ENCODE results near the gene DTNA. TPM values are rescaled to one million over a fixed set of nuclear protein-coding genes. Genes with fewer than 3 reads are reported as not detected.

DTNA gene
- total RNA-seq, 1 donor from 2014 or later = 21.0 TPM

- intact Hi-C loops (cut with DNase I) = no loop called here
- no peaks in the 10 kb centered on the region for H3K27me3 ChIP-seq (ENCODE audit: low read depth)
- no peak overlapping the region for H3K4me3 ChIP-seq
- peak in 1 of 2 donors; percentile 33 for ATAC-seq
- H3K27ac ChIP-seq = peak overlapping the region; percentile 58
- no peaks in the 10 kb centered on the region for H3K36me3 ChIP-seq
- no peak for TF ChIP-seq CTCF (IDR thresholded peaks at IDR 0.05)
- DNase-seq = no peak
- H3K4me1 ChIP-seq = no peaks in the 10 kb centered on the region
- no peaks in the 10 kb centered on the region for H3K9me3 ChIP-seq
These were observed 124.8 kb downstream of the DTNA start for GRCh38 chr18:34834897-34835296.

- ATAC-seq = no peak
- no peaks in the 10 kb centered on the region for H3K27me3 ChIP-seq (ENCODE audit: low read depth)
- no peak overlapping the region for H3K27ac ChIP-seq
- DNase-seq = no peak
- no peak for TF ChIP-seq CTCF (IDR thresholded peaks at IDR 0.05)
- H3K9me3 ChIP-seq = no peaks in the 10 kb centered on the region
- intact Hi-C loops (cut with DNase I) = no loop called here
- no peak overlapping the region for H3K4me3 ChIP-seq
- H3K36me3 ChIP-seq = no peaks in the 10 kb centered on the region
- H3K4me1 ChIP-seq = no peaks in the 10 kb centered on the region
These were observed 125.4 kb downstream of the DTNA start for GRCh38 chr18:34835466-34835865.

- no peaks in the 10 kb centered on the region for H3K36me3 ChIP-seq
- DNase-seq (no peak), ATAC-seq (peak; percentile 57 to 67)
- no peak overlapping the region for H3K4me3 ChIP-seq
- no peaks in the 10 kb centered on the region for H3K4me1 ChIP-seq
- TF ChIP-seq CTCF (IDR thresholded peaks at IDR 0.05) = no peak
- H3K9me3 ChIP-seq = no peaks in the 10 kb centered on the region
- intact Hi-C loops (cut with DNase I) = no loop called here
- peak overlapping the region; percentile 7 for H3K27ac ChIP-seq
- no peaks in the 10 kb centered on the region for H3K27me3 ChIP-seq (ENCODE audit: low read depth)
These were observed 127.7 kb downstream of the DTNA start for GRCh38 chr18:34837769-34838272.

- no peaks in the 10 kb centered on the region for H3K9me3 ChIP-seq
- H3K27ac ChIP-seq = peak overlapping the region; percentile 7
- no peak for TF ChIP-seq CTCF (IDR thresholded peaks at IDR 0.05)
- H3K27me3 ChIP-seq (ENCODE audit: low read depth) = no peaks in the 10 kb centered on the region
- no peaks in the 10 kb centered on the region for H3K36me3 ChIP-seq
- no peak for ATAC-seq
- no peak for DNase-seq
- no peak overlapping the region for H3K4me3 ChIP-seq
- intact Hi-C loops (cut with DNase I) = no loop called here
- H3K4me1 ChIP-seq = no peaks in the 10 kb centered on the region
These were observed 128.6 kb downstream of the DTNA start for GRCh38 chr18:34838669-34839068.

- no peak overlapping the region for H3K4me3 ChIP-seq
- no peak for DNase-seq
- intact Hi-C loops (cut with DNase I) = no loop called here
- no peak for TF ChIP-seq CTCF (IDR thresholded peaks at IDR 0.05)
- no peaks in the 10 kb centered on the region for H3K36me3 ChIP-seq
- no peaks in the 10 kb centered on the region for H3K4me1 ChIP-seq
- ATAC-seq = no peak
- H3K27ac ChIP-seq = no peak overlapping the region
- H3K27me3 ChIP-seq (ENCODE audit: low read depth) = no peaks in the 10 kb centered on the region
- H3K9me3 ChIP-seq = no peaks in the 10 kb centered on the region
These were observed 130.2 kb downstream of the DTNA start for GRCh38 chr18:34840256-34840826.
